Retinal pigment epithelial cell (primary cell): ENCODE data around the gene CALM1.
"Not testable (repeated sequence)": the region's sequence is repeated elsewhere in the genome, so short reads cannot be mapped to it uniquely, and the experiment has no call there.

Source experiments
- DNase-seq: peaks from one replicate; pipeline ENCODE4 v3.0.0-alpha.2; 2010; ENCODE audit warnings: low read depth
- H3K4me3 ChIP-seq: 2 replicates; pipeline ENCODE4 v1.5.1; 2011; ENCODE audit warnings: mild to moderate bottlenecking, low read length, control low read depth, moderate library complexity
- CTCF ChIP-seq: conservative IDR thresholded peaks from 2 replicates; pipeline ENCODE4 v1.5.1; 2011; ENCODE audit warnings: low read depth, low read length, control low read depth, inconsistent platforms

CALM1 gene

DNA sequence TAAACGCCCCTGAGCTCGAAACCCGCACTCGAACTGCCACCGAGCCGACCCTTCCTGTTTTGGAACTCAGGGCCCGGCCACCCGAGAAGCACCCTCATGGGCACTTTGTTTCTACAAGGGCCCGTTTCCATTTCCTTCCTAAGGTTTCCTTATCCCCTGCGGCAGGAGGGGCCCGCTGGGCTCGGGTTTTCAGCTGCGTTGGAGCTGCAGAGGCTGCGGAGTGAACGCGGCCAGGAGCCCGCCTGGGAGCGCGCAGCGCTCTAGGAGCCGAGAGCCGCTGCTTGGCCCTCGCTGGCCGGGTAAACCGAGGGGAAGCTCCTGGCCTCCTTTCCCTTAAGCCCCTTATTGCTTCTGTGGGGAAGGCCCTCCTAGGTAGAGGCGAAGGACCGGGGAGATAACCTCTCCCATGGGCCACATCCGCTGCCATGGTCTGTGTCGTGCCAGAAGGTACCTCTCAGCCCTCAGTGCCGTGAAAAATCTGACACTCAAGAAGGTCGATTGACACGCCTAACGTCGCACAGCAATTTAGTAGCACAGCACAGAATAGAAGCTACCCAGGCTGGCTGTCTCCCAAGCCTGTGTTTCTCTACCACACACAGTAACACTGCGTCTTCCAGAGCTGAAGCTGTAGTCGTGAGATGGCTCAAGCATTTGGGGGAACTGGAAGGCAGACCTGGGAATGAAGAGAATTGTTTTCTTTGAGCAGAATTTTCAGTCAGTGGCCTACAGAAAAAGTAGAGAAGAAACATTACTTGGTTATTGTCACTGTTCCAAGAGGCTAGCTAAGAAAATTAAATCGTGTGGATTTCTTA is 12.9 kb upstream of the CALM1 start:
- TF ChIP-seq CTCF: no peak
- H3K4me3 ChIP-seq: peak overlapping the region; percentile 56
- DNase-seq: no peak

DNA sequence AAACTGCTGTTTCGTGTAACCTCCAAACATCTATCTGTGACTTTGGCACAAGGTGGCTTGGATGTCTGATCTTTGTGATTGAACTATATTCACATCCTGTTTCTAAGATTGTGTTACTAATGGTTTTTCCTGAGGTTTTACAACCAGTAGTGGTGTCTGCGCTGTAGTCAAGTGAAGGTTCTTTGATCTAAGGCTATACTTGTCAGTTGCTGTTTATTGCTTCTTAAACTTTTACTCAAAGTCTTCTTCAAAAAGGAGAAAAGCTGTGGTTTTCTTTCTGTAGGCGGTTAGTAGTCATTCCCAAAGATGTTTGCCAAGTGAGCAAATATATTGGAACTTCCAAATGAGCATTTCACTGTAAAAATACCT is 12.3 kb upstream of the CALM1 start:
- DNase-seq: no peak
- no peak overlapping the region for H3K4me3 ChIP-seq
- TF ChIP-seq CTCF: no peak

DNA sequence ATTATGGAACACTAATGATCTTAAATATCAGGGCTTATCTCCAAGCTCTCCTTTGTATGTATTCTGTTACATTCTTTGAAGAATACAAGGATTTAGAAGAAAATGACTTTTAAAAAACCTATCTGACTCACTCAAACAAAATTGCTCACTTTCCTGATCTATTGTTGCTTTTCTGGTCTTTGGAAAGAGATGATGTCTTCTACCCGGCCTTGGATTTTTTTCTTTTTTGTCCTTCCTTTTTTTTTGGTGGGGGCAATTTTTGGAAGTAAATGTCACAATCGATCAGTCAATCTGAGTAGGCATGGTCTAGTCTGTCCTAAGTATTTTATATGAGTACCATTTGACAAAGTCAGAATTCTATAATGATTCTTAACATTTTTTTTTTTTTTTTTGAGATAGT is 10.5 kb upstream of the CALM1 start:
- no peak overlapping the region for H3K4me3 ChIP-seq
- no peak for DNase-seq
- TF ChIP-seq CTCF: no peak

GRCh38 chr14:90387206-90387760 is 9.5 kb upstream of the CALM1 start:
- H3K4me3 ChIP-seq: no peak overlapping the region
- no peak for DNase-seq
- no peak for TF ChIP-seq CTCF

DNA sequence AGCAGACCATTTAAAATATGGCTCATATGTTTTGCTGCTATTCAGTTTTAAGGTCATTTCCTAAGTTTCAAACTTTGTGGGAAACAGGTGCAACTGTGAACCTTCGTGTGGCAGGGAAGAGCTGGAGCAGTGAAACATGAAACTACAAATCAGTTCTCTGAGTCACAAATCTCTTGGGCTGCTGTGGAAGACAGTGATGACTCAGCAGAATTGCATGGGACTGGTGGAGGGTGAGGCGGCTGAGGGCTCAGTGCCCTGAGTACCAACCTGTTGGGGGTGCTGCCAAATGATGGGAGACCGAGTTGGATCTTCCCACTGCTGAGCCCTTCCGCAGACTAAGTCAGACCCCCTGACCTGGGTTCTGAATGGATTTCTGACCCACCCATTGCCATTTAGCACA is 8.4 kb upstream of the CALM1 start:
- DNase-seq: no peak
- TF ChIP-seq CTCF: peak; percentile 9
- H3K4me3 ChIP-seq: no peak overlapping the region

DNA sequence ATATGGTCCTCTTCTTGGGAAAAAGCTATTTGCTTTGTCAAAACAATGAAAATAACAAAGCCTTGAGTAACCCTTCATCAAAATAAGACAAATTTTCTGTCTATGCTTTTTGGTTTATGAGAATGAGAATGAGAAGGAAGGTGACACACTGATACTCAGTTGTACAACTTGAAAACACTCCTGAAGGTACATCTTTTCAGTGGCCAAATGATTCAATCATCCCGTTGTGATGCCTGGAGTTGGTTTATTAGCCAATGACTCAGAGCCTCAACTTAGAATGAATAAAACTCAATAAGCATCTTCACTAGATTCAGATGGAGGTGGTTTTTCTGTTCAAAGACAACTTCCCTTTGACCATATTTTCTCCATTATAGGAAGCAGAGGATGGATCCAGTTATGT is 7.8 kb upstream of the CALM1 start:
- no peak for TF ChIP-seq CTCF
- no peak overlapping the region for H3K4me3 ChIP-seq
- DNase-seq: no peak

GRCh38 chr14:90393966-90394365 is 2.9 kb upstream of the CALM1 start:
- H3K4me3 ChIP-seq: no peak overlapping the region
- no peak for DNase-seq
- TF ChIP-seq CTCF: no peak

DNA sequence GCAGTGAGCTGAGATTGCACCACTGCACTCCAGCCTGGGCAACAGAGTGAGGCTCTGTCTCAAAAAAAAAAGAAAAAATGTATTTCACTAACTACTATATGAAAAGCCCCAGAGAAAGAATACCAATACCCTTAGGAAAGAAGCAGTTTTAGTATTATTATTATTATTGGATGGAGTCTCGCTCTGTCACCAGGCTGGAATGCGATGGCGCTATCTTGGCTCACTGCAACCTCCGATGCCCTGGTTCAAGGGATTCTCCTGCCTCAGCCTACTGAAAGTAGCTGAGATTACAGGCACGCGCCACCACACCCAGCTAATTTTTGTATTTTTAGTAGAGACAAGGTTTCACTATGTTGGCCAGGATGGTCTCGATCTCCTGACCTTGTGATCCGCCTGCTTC is 2.0 kb upstream of the CALM1 start:
- H3K4me3 ChIP-seq, DNase-seq: not testable (repeated sequence)
